Measurements from ENCODE around the gene TSGA10IP. TPM values are rescaled to one million over a fixed set of nuclear protein-coding genes. Genes with fewer than 3 reads are reported as not detected.
"Not testable (repeated sequence)": the region's sequence is repeated elsewhere in the genome, so short reads cannot be mapped to it uniquely, and the experiment has no call there.

Gene TSGA10IP
- total RNA-seq, 4 donors from 2014 or later: not detected

DNA sequence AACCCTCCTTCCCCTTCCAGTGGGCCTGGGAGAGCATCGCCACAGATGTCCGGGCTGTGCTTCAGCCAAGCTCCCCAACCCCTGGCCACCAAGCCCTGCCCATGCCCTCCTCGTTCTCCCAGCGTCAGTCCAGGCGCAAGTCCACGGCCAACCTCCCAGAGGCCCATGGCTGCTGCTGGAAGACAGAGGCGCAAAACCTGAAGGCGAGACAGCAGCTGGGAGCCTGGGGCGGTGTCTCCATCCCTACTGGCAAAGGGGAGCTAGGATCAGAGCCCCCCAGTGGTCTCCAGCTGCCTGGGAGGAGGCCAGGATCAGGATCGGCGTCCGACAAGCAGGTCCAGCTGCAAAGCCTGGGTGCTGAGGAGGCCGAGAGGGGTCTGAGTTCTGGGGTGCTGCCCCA is 1.9 kb downstream of the TSGA10IP start:
- Histone ChIP-seq H3K27ac (no peak overlapping the region), H3K9me3 (no peaks in the 10 kb centered on the region), H3K4me1 (no peaks in the 10 kb centered on the region), H3K36me3 (no peaks in the 10 kb centered on the region), H3K4me3 (no peak overlapping the region), H3K27me3 (no peaks in the 10 kb centered on the region)
- in situ Hi-C loops (cut with MboI; ENCODE audit: low pct_ligation_motif_present in 1 of 4, low pct_unique_long_range_greater_than_20kb in 1 of 4, low sequenced_read_pairs in 3 of 4): no loop called here
- no peak for DNase-seq
- 70% methylated on average over 13 of the region's 13 CpGs; no CpG with 5 or more reads in 1 of the 2 donors for WGBS, 2 donors (ENCODE audit: low coverage in 1 of 2)
- TF ChIP-seq EP300 (IDR thresholded peaks at IDR 0.05; ENCODE audit: low read depth) (no peak), POLR2AphosphoS5 (IDR thresholded peaks at IDR 0.05) (no peak), POLR2A (IDR thresholded peaks at IDR 0.05) (no peak)
- TF ChIP-seq, protein P1, sequence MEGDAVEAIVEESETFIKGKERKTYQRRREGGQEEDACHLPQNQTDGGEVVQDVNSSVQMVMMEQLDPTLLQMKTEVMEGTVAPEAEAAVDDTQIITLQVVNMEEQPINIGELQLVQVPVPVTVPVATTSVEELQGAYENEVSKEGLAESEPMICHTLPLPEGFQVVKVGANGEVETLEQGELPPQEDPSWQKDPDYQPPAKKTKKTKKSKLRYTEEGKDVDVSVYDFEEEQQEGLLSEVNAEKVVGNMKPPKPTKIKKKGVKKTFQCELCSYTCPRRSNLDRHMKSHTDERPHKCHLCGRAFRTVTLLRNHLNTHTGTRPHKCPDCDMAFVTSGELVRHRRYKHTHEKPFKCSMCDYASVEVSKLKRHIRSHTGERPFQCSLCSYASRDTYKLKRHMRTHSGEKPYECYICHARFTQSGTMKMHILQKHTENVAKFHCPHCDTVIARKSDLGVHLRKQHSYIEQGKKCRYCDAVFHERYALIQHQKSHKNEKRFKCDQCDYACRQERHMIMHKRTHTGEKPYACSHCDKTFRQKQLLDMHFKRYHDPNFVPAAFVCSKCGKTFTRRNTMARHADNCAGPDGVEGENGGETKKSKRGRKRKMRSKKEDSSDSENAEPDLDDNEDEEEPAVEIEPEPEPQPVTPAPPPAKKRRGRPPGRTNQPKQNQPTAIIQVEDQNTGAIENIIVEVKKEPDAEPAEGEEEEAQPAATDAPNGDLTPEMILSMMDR (IDR thresholded peaks at IDR 0.05): no peak
- intact Hi-C loops (cut with DNase I; ENCODE audit: low total_unique reads): no loop called here

DNA sequence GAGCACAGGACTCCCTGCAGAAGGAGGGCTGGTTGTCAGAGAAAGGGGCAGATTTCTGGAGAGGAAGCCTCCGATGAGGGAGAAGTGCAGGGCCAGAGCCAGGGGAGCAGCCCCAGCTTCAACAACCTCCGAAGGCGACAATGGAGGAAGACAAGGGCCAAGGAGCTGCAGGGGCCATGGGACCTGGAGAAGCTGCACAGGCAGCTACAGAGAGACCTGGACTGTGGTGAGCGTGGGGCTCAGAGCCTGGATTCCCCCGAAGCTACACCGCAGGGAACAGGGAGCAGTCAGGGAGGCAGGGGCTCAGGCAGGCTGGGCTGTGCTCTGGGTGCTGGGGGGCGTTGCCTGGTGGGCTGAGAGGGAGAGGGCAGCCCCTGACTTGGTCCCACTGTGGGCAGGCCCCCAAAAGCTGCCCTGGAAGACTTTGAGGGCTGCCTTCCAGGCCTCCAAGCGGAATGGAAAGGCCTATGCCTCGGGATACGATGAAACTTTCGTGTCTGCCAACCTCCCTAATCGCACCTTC is 2.4 kb downstream of the TSGA10IP start:
- Histone ChIP-seq H3K4me3 (no peak overlapping the region), H3K36me3 (no peaks in the 10 kb centered on the region), H3K9me3 (no peaks in the 10 kb centered on the region), H3K27me3 (no peaks in the 10 kb centered on the region), H3K4me1 (no peaks in the 10 kb centered on the region), H3K27ac (no peak overlapping the region)
- no peak for TF ChIP-seq POLR2AphosphoS5 (IDR thresholded peaks at IDR 0.05)
- no peak for TF ChIP-seq EP300 (IDR thresholded peaks at IDR 0.05; ENCODE audit: low read depth)
- TF ChIP-seq POLR2A (IDR thresholded peaks at IDR 0.05): no peak
- TF ChIP-seq, protein P1 (IDR thresholded peaks at IDR 0.05): no peak
- WGBS, 2 donors (ENCODE audit: low coverage in 1 of 2): 60 to 88% methylated on average over 5 to 12 of the region's 12 CpGs
- in situ Hi-C loops (cut with MboI; ENCODE audit: low pct_ligation_motif_present in 1 of 4, low pct_unique_long_range_greater_than_20kb in 1 of 4, low sequenced_read_pairs in 3 of 4) (no loop called here), intact Hi-C loops (cut with DNase I; ENCODE audit: low total_unique reads) (no loop called here)
- no peak for DNase-seq

DNA sequence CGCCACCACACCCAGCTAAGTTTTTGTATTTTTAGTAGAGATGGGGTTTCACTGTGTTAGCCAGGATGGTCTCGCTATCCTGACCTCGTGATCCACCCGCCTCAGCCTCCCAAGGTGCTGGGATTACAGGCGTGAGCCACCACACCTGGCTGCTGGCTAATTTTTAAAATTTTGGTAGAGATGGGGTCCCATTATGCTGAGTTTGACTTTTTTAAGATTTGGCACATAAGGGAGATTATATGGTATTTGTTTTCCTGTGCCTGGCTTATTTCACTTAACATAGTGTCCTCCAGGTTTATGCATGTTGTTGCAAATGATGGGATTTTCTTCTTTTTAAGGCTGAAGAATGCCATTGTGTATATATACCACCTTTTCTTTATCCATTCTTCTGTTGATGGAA is 5.4 kb downstream of the TSGA10IP start:
- WGBS, 2 donors (ENCODE audit: low coverage in 1 of 2): 97% methylated on average over 5 of the region's 5 CpGs; no CpG with 5 or more reads in 1 of the 2 donors
- H3K4me3 ChIP-seq; H3K4me1 ChIP-seq; H3K27me3 ChIP-seq; H3K9me3 ChIP-seq; intact Hi-C loops (cut with DNase I; ENCODE audit: low total_unique reads); in situ Hi-C loops (cut with MboI; ENCODE audit: low pct_ligation_motif_present in 1 of 4, low pct_unique_long_range_greater_than_20kb in 1 of 4, low sequenced_read_pairs in 3 of 4); H3K36me3 ChIP-seq; H3K27ac ChIP-seq; DNase-seq: not testable (repeated sequence)

DNA sequence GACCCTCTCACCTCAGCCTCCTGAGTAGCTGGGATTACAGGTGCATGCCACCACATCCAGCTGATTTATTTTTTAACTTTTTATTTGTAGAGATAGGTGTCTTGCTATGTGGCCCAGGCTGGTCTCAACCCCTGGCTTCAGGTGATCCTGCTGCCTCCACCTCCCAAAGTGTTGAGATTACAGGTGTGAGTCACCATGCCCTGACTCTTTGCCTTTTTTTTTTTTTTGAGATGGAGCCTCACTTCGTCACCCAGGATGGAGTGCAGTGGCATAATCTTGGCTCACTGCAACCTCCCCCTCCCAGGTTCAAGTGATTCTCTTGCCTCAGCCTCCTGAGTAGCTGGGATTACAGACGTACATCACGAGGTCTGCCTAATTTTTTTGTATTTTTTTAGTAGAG is 6.4 kb downstream of the TSGA10IP start:
- H3K36me3 ChIP-seq; H3K4me1 ChIP-seq; H3K27me3 ChIP-seq; in situ Hi-C loops (cut with MboI; ENCODE audit: low pct_ligation_motif_present in 1 of 4, low pct_unique_long_range_greater_than_20kb in 1 of 4, low sequenced_read_pairs in 3 of 4); DNase-seq; H3K4me3 ChIP-seq; H3K27ac ChIP-seq; H3K9me3 ChIP-seq; intact Hi-C loops (cut with DNase I; ENCODE audit: low total_unique reads): not testable (repeated sequence)
- WGBS, 2 donors (ENCODE audit: low coverage in 1 of 2): 51 to 57% methylated on average over 2 to 3 of the region's 3 CpGs

DNA sequence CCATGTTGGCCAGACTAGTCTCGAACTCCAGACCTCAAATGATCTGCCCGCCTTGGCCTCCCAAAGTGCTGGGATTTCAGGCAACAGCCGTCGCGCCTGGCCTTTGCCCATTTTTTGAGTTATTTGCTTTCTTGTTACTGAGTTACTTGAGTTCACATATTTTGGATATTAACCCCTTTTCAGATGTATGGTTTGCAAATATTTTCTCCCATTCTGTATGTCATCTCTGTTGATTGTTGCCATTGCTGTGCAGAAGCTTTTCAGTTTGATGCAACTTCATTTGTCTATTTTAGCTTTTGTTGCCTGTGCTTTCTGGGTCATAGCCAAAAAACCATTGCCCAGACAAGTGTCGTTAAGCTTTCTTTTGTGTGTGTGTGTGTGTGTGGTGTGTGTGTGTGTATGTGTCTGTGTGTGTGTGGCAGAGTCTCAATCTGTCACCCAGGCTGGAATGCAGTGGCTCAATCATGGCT is 6.8 kb downstream of the TSGA10IP start:
- Histone ChIP-seq H3K4me3 (no peak overlapping the region), H3K4me1 (no peaks in the 10 kb centered on the region), H3K9me3 (no peaks in the 10 kb centered on the region), H3K36me3 (no peaks in the 10 kb centered on the region), H3K27me3 (peaks cover 4% of the 10 kb centered on the region), H3K27ac (no peak overlapping the region)
- in situ Hi-C loops (cut with MboI; ENCODE audit: low pct_ligation_motif_present in 1 of 4, low pct_unique_long_range_greater_than_20kb in 1 of 4, low sequenced_read_pairs in 3 of 4): no loop called here
- 35% methylated on average over 6 of the region's 6 CpGs; no CpG with 5 or more reads in 1 of the 2 donors for WGBS, 2 donors (ENCODE audit: low coverage in 1 of 2)
- TF ChIP-seq POLR2AphosphoS5 (IDR thresholded peaks at IDR 0.05) (no peak), EP300 (IDR thresholded peaks at IDR 0.05; ENCODE audit: low read depth) (no peak), POLR2A (IDR thresholded peaks at IDR 0.05) (no peak)
- TF ChIP-seq, protein P1 (IDR thresholded peaks at IDR 0.05): no peak
- intact Hi-C loops (cut with DNase I; ENCODE audit: low total_unique reads): no loop called here
- no peak for DNase-seq
